HepG2 (cell line): ENCODE data around the gene TRIM25. TPM values are rescaled to one million over a fixed set of nuclear protein-coding genes. Genes with fewer than 3 reads are reported as not detected.

Source experiments
- ATAC-seq: fragments of 200-7000 bp; cut with Tn5 transposase; 3 replicates; pipeline ENCODE4 v1.9.1; 2020; ENCODE audit warnings: mild to moderate bottlenecking, moderate library complexity
- BruUV-seq: library from RNA; stranded (reverse); fragments of 400-500 nt; replicated peaks from 2 replicates; lab custom pipeline; 2021; lab: Mats Ljungman, UMichigan
- CTCF ChIA-PET: fragments of 300-600 bp; formaldehyde crosslinking; extraction: SDS; loops from one replicate; lab custom pipeline; 2021; ENCODE audit warnings: low total read pairs, inconsistent platforms, low intra/inter-chr PET ratio; lab: Yijun Ruan, JAX
- POLR2A ChIA-PET: fragments of 350-600 bp; sonication (Branson Sonifier 250); formaldehyde crosslinking; loops from one replicate; lab custom pipeline; 2020; ENCODE audit warnings: antibody characterized with exemption, inconsistent platforms; lab: Yijun Ruan, JAX
- DNase-seq: peaks from one replicate; pipeline ENCODE4 v3.0.0-alpha.2; 2015; ENCODE audit warnings: low spot score
- FAIRE-seq: peaks from 3 replicates; lab custom pipeline; 2011; peaks lifted over from hg19 to GRCh38; lab: Jason Lieb, UNC
- H2AFZ ChIP-seq: one replicate; pipeline ENCODE4 v1.6.1; 2011; ENCODE audit warnings: low read length, inconsistent platforms
- H3K27ac ChIP-seq: fragments of 300-600 bp; 3 replicates; pipeline ENCODE4 v1.8.0; 2011; ENCODE audit warnings: mixed run types, mild to moderate bottlenecking, mixed read lengths, low read length, inconsistent platforms; ENCODE audit not compliant: insufficient read depth; ENCODE audit errors: extremely low read length
- H3K27me3 ChIP-seq, 2 experiments: fragments of 200-600 bp in 1 of 2; 2 replicates in 1 of 2; 3 replicates in 1 of 2; pipeline versions ENCODE4 v1.6.0 to v1.8.0; 2011; ENCODE audit warnings: low read length in 2 of 2, mild to moderate bottlenecking in 2 of 2, moderate library complexity in 2 of 2, inconsistent platforms in 1 of 2; ENCODE audit not compliant: insufficient read depth in 2 of 2, control insufficient read depth in 1 of 2
- H3K36me3 ChIP-seq, 2 experiments: fragments of 200-600 bp in 1 of 2; replicated peaks in 1 of 2; 2 replicates in 1 of 2; 3 replicates in 1 of 2; pipeline versions ENCODE4 v1.5.1 to v1.8.0; 2011; ENCODE audit warnings: low read length in 2 of 2, inconsistent platforms in 1 of 2; ENCODE audit not compliant: insufficient read depth in 2 of 2, control insufficient read depth in 1 of 2
- H3K4me1 ChIP-seq: 2 replicates; pipeline ENCODE4 v1.5.1; 2012; ENCODE audit warnings: low read length, inconsistent platforms; ENCODE audit not compliant: insufficient read depth
- H3K4me2 ChIP-seq: 2 replicates; pipeline ENCODE4 v1.6.0; 2011; ENCODE audit warnings: low read depth, low read length, inconsistent platforms
- H3K4me3 ChIP-seq, 3 experiments: fragments of 200-600 bp in 1 of 3; sonication (generic), shearing (Covaris generic) in 1 of 3; replicated peaks in 1 of 3; 2 replicates each; pipeline ENCODE4 v1.5.1; 2011 to 2016; ENCODE audit warnings: low read length in 3 of 3, inconsistent platforms in 2 of 3, low read depth in 2 of 3, mild to moderate bottlenecking in 2 of 3, control low read depth in 1 of 3, mixed read lengths in 1 of 3; ENCODE audit not compliant: insufficient read depth in 1 of 3
- H3K79me2 ChIP-seq: one replicate; pipeline ENCODE4 v1.6.1; 2011; ENCODE audit warnings: low read length, inconsistent platforms; ENCODE audit not compliant: insufficient read depth
- H3K9ac ChIP-seq: 2 replicates; pipeline ENCODE4 v1.6.0; 2011; ENCODE audit warnings: mild to moderate bottlenecking, low read depth, low read length, inconsistent platforms; ENCODE audit not compliant: insufficient read depth
- H3K9me3 ChIP-seq: 2 replicates; pipeline ENCODE4 v1.5.1; 2012; ENCODE audit warnings: mild to moderate bottlenecking, low read length
- H4K20me1 ChIP-seq: 2 replicates; pipeline ENCODE4 v1.6.0; 2011; ENCODE audit warnings: inconsistent platforms, mild to moderate bottlenecking, low read length, moderate library complexity; ENCODE audit not compliant: insufficient read depth
- ATF1 ChIP-seq: IDR thresholded peaks from 2 replicates; pipeline ENCODE4 v1.6.1; 2016; ENCODE audit warnings: mild to moderate bottlenecking, control low read depth
- BCL3 ChIP-seq: sonication (generic); formaldehyde crosslinking; IDR thresholded peaks from 2 replicates; pipeline ENCODE4 v1.5.1; 2020; ENCODE audit warnings: mild to moderate bottlenecking, missing genetic modification reagents, moderate library complexity
- CEBPG ChIP-seq: IDR thresholded peaks from 2 replicates; pipeline ENCODE4 v1.6.1; 2016
- HOXA7 ChIP-seq: sonication (generic); formaldehyde crosslinking; IDR thresholded peaks from 2 replicates; pipeline ENCODE4 v1.8.1; 2022; ENCODE audit warnings: mild to moderate bottlenecking, missing genetic modification reagents, moderate library complexity
- MXD1 ChIP-seq: sonication (generic); formaldehyde crosslinking; IDR thresholded peaks from 2 replicates; pipeline ENCODE4 v1.4.0; 2020; ENCODE audit warnings: mild to moderate bottlenecking, missing genetic modification reagents
- NKX3-1 ChIP-seq: sonication (generic); formaldehyde crosslinking; IDR thresholded peaks from 2 replicates; pipeline ENCODE4 v1.5.0; 2020; ENCODE audit warnings: missing genetic modification reagents
- PRDM4 ChIP-seq: sonication (generic); formaldehyde crosslinking; IDR thresholded peaks from 2 replicates; pipeline ENCODE4 v1.9.0; 2021; ENCODE audit warnings: missing genetic modification reagents, borderline replicate concordance
- SMAD1 ChIP-seq: sonication (generic); formaldehyde crosslinking; IDR thresholded peaks from 2 replicates; pipeline ENCODE4 v1.4.0; 2020; ENCODE audit warnings: missing genetic modification reagents, low read depth, mild to moderate bottlenecking, borderline replicate concordance
- TSC22D2 ChIP-seq: sonication (generic); formaldehyde crosslinking; IDR thresholded peaks from 2 replicates; pipeline ENCODE4 v1.5.1; 2020; ENCODE audit warnings: missing genetic modification reagents, mild to moderate bottlenecking, borderline replicate concordance
- ZFP82 ChIP-seq: sonication (generic); formaldehyde crosslinking; IDR thresholded peaks from 2 replicates; pipeline ENCODE4 v1.5.1; 2020; ENCODE audit warnings: mild to moderate bottlenecking, missing genetic modification reagents, borderline replicate concordance
- ZNF350 ChIP-seq: sonication (generic); formaldehyde crosslinking; IDR thresholded peaks from 2 replicates; pipeline ENCODE4 v1.4.0; 2020; ENCODE audit warnings: mild to moderate bottlenecking, low read depth, missing genetic modification reagents, borderline replicate concordance
- ZNF460 ChIP-seq: sonication (generic); formaldehyde crosslinking; IDR thresholded peaks from 2 replicates; pipeline ENCODE4 v1.5.1; 2020; ENCODE audit warnings: missing genetic modification reagents, mild to moderate bottlenecking, borderline replicate concordance
- ZNF557 ChIP-seq: sonication (generic); formaldehyde crosslinking; IDR thresholded peaks from 2 replicates; pipeline ENCODE4 v1.4.0; 2020; ENCODE audit warnings: missing genetic modification reagents
- ZNF567 ChIP-seq: sonication (generic); formaldehyde crosslinking; IDR thresholded peaks from 2 replicates; pipeline ENCODE4 v1.8.1; 2023; ENCODE audit warnings: mild to moderate bottlenecking, missing genetic modification reagents, borderline replicate concordance
- WGBS: methylation state at CpG from one replicate; pipeline ENCODE4 v1.1.6; 2017; ENCODE audit warnings: low lambda C conversion rate; 5-methylcytosine and 5-hydroxymethylcytosine counted together
- in situ Hi-C: cut with HindIII; loops from 2 replicates; pipeline ENCODE4 v1.10.0; 2017; ENCODE audit warnings: low pct_unique_long_range_greater_than_20kb; ENCODE audit not compliant: extremely low pct_ligation_motif_present
- intact Hi-C: fragments of 100-400 bp; cut with micrococcal nuclease; formaldehyde crosslinking; loops from one replicate; pipeline ENCODE4 v1.10.0; 2022; ENCODE audit not compliant: unreplicated experiment
- polyA plus RNA-seq, 8 experiments: library from polyadenylated mRNA; depleted of rRNA in 3 of 8; stranded (reverse) in 7 of 8; unstranded in 1 of 8; fragments of >200 nt; fragmentation: Illumina TruSeq in 4 of 8; extraction: Trizol in 4 of 8; gene quantifications; 2 replicates each; pipeline versions ENCODE4 v1.2.1 to v1.2.3, GENCODE V29; 2011 to 2016; ENCODE audit warnings: low read depth in 4 of 8, missing spikeins in 1 of 8, mixed read lengths in 1 of 8; ENCODE audit not compliant: insufficient read depth in 1 of 8
- total RNA-seq, 5 experiments: library from RNA; depleted of rRNA; stranded (reverse); fragments of >200 nt; fragmentation: Illumina TruSeq; extraction: Trizol; gene quantifications; 2 replicates each; pipeline ENCODE4 v1.2.3, GENCODE V29; 2016; ENCODE audit warnings: low read depth in 1 of 5

The TRIM25 gene
- total and polyA plus RNA-seq, 2 of the 13 experiments (the other 11 are each of a cell fraction or from before 2014, with no cell fraction given) = 30.8 to 42.2 TPM

- TF ChIP-seq TSC22D2 (CRISPR knock-in tag) = no peak
- TF ChIP-seq NKX3-1 (CRISPR knock-in tag) = no peak
- no peak for TF ChIP-seq CEBPG (CRISPR knock-in tag)
- no peak for TF ChIP-seq BCL3 (CRISPR knock-in tag)
- no peak for TF ChIP-seq ZNF350
- no peak for TF ChIP-seq HOXA7 (CRISPR knock-in tag)
- no peak for TF ChIP-seq ATF1 (CRISPR knock-in tag)
- TF ChIP-seq ZNF557 = no peak
- TF ChIP-seq MXD1 (CRISPR knock-in tag) = no peak
- TF ChIP-seq PRDM4 (CRISPR knock-in tag) = no peak
- TF ChIP-seq ZFP82 (CRISPR knock-in tag) = no peak
- no peak for TF ChIP-seq ZNF460 (CRISPR knock-in tag)
- no peak for TF ChIP-seq SMAD1 (CRISPR knock-in tag)
- no peak for TF ChIP-seq ZNF567
- in situ Hi-C loops (no loop called here), intact Hi-C loops (loop anchor here (10.0 kb wide), 1 partner anchor 51 kb away; no protein-coding TSS in a partner anchor)
- DNase-seq = no peak
- Histone ChIP-seq H3K4me1 (peaks cover 4% of the 10 kb centered on the region), H3K4me3 (no peak overlapping the region), H4K20me1 (no peaks in the 10 kb centered on the region; the same call in 1 of the 2 replicates), H3K79me2 (no peaks in the 10 kb centered on the region), H2AFZ (no peak overlapping the region), H3K9ac (no peak overlapping the region), H3K4me2 (no peak overlapping the region), H3K9me3 (no peaks in the 10 kb centered on the region), H3K27ac (no peak overlapping the region), H3K36me3 (peaks cover 37 to 80% of the 10 kb centered on the region in 2 experiments), H3K27me3 (no peaks in the 10 kb centered on the region)
- 94% methylated on average over 7 of the region's 7 CpGs for WGBS
- FAIRE-seq = no peak
- no TSS peak for BruUV-seq
- ChIA-PET POLR2A (interaction anchor here (2.4 kb wide), 1 partner anchor 20 kb away, joined by 11 read pairs; the partner anchor contains the start of gene TRIM25), CTCF (no interaction called here)
- no peak for ATAC-seq
Measured at GRCh38 chr17:56893503-56893902, 20.3 kb downstream of the TRIM25 start.
